ENCODE measurements around the gene CIZ1.
"Not testable (repeated sequence)": the region's sequence is repeated elsewhere in the genome, so short reads cannot be mapped to it uniquely, and the experiment has no call there.

DNA sequence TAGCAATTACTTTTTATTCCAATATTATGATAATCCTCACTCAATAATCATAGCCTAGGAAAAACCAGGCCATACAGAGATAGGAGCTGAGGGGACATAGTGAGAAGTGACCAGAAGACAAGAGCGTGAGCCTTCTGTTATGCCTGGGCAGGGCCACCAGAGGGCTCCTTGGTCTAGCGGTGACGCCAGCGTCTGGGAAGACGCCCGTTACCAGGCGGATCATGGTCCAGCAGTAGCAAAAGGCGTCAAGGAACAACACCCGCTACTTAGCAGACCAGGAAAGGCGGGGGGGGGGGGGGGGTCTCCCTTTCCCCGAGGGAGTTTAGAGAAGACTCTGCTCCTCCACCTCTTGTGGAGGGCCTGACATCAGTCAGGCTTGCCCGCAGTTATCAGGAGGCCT lies 9.9 kb downstream of the CIZ1 start:
- TF ChIP-seq, protein P1, sequence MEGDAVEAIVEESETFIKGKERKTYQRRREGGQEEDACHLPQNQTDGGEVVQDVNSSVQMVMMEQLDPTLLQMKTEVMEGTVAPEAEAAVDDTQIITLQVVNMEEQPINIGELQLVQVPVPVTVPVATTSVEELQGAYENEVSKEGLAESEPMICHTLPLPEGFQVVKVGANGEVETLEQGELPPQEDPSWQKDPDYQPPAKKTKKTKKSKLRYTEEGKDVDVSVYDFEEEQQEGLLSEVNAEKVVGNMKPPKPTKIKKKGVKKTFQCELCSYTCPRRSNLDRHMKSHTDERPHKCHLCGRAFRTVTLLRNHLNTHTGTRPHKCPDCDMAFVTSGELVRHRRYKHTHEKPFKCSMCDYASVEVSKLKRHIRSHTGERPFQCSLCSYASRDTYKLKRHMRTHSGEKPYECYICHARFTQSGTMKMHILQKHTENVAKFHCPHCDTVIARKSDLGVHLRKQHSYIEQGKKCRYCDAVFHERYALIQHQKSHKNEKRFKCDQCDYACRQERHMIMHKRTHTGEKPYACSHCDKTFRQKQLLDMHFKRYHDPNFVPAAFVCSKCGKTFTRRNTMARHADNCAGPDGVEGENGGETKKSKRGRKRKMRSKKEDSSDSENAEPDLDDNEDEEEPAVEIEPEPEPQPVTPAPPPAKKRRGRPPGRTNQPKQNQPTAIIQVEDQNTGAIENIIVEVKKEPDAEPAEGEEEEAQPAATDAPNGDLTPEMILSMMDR (conservative IDR thresholded peaks at IDR 0.05) = peak; percentile 71
- TF ChIP-seq ZFX (IDR thresholded peaks at IDR 0.05) = not testable (repeated sequence)

Measured in C4-2B (cell line).